HG03196 (cell line): ENCODE data around the gene BAZ2B.

Experiments used
- ATAC-seq: cut with Tn5 transposase; IDR thresholded peaks from one replicate; pipeline ENCODE4 v1.9.1; 2021; ENCODE audit not compliant: unreplicated experiment

BAZ2B gene

GRCh38 chr2:159615367-159616285, 722 bp downstream of the BAZ2B start:
- ATAC-seq, result peak; percentile 64

DNA sequence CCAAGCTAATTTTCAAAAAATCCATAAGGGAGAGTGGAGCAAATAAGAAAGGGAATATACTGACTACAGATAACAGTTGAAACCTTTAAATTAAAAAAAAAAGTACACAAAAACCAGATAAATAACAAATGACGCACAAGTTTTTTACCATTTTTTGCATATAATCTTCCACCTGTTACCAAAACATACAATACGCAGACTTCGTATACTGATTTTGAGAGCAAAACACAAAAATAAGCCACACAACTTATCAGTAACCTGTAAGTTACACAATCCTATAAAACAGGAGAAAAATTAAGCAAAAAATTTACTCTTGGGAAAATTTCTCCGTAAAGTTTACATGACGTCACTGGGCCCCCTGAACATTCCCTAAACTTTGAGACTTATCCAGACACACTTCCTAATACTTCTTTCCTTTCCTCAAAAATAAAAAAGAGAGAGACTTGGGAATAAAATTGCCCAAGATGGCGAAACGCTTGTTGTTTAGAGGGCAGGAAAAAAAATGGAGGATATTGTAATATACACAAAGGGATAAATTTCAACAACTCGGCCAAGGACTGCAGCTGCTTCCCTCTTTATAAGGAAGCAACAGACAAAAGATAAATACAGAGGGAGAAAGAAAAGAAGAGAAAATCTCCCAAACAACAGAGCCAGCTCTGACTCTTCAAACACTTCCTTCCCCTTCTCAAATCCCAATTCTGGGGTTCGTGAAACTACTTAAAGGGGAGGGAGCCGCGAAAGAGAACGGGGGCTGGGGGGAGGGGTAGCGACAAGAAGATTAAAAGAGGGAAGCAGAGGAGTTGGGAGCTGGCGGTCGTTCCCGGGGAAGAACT, 1.6 kb downstream of the BAZ2B start:
- ATAC-seq, result no peak

DNA sequence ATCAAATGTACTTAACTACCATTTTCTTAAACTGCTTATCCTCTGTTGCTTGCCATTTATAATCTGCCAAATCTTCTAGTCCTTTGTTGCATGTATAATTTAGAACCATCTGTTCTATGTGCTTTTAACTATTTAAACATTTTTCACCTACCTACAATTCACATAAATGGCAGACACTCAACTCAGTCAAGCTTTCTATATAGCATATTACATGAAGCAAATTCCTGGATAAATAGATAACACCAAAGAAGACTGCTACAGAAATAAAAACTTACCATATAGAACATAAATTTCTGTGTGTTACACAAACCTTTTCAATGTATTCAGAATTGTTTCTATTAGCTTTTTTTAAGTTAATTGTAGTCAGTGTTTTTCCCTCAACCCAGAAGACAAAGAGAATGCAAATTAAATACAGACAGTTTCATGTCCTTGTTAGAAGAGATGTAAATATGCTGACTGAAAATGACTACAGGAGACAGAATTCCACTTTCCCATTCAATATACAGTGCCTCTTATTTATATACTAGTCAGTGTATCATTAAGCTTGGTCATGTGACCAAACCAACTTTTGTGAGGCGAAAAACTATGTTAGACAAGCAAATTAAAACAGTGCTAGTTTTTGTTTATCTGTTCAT, 2.6 kb downstream of the BAZ2B start:
- ATAC-seq, result no peak

- no peak for ATAC-seq
These were observed 3.3 kb downstream of the BAZ2B start for GRCh38 chr2:159613091-159613490.

DNA sequence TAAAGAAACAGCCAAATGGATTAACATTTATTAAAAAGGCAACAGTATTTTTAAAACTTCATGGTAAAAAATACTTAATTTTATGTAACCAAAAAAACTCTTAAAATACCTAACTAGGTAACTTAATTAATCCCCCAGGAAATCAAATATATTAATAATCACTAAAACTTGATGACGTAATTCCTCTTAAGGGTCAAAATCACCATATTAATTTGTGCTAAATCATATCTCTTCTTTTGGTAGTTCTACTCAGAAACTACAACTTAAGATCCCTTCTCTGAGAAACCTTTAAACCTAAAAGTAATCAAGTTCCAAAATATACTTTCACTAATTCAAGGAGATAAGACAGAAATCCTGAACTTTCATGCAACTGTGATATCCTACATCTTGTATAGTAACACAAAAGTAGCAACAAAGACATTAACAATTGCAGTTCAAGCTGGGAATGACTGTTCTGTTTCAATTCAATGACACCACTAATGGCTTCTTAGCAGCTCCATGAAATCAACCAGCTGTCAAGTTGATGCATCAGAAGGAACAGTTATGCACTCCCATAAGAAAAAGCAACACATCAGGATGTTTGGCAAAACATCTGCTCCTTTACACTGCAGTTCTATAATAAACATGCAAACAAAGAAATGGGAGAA, 4.0 kb downstream of the BAZ2B start:
- no peak for ATAC-seq

GRCh38 chr2:159609811-159610549, 6.4 kb downstream of the BAZ2B start:
- no peak for ATAC-seq

DNA sequence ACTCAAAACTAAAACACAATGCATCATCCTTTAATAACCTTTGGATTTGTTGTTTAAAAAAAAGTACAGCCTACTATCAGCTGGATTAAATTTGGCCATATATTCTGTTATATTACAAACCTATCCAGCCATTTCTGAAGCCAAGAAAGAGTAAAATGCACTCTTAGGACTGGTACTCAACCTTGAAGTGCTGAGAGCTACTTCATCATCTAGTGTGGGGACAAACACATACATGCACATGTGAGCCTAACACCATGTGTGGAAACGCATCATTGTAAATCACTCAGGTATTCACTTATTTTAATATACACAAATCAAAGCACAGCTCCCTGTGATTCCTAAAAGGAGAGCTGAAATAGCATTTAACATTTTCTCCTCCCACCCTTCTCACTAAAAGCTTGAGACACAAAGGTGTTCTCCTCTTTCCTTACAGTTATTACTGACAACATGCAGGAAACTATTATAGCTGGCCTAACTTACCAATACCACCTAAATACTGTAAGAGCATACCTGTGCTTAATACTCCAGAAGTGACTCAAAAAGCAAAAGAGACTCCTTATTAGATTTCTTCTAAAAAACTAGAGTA, 7.5 kb downstream of the BAZ2B start:
- no peak for ATAC-seq

DNA sequence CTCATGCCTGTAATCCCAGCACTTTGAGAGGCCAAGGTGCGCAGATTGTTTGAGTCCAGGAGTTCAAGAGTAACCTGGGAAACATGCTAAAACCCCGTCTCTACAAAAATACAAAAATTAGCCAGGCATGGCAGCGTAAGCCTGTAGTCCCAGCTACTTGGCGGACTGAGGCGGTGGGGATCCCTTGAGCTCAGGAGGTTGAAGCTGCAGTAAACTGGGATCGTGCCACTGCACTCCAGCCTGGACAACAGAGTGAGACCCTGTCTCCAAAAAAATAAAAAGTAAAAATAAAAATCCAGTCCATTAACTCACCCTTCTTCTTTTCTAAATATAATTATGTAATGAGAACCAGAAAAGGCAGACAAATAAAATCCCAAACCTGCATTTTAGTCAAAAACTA, 8.2 kb downstream of the BAZ2B start:
- ATAC-seq, result no peak

DNA sequence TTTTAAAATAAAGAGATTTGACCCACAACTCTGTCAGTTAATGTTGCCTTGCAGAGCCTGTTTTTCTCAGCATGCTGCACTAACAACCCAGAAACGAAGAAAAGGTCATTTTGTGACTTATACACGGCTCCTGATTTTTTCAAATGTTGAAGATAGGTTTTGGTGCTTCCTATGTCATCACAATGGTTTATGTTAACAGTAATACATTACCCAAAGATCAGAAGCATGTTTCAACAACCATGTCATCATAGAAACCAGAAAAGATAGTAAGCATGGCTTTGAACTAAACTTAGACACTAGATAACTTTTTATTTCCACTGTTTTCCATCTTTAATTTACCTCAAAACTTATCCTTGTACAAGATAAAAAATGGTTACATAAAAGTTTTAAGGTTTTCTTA, 10.1 kb downstream of the BAZ2B start:
- ATAC-seq, result no peak

GRCh38 chr2:159605441-159606178, 10.7 kb downstream of the BAZ2B start:
- no peak for ATAC-seq

- no peak for ATAC-seq
These were observed 12.2 kb downstream of the BAZ2B start for GRCh38 chr2:159604159-159604558.

- no peak for ATAC-seq
These were observed 15.6 kb downstream of the BAZ2B start for GRCh38 chr2:159600752-159601151.

GRCh38 chr2:159595410-159596046, 20.8 kb downstream of the BAZ2B start:
- no peak for ATAC-seq

DNA sequence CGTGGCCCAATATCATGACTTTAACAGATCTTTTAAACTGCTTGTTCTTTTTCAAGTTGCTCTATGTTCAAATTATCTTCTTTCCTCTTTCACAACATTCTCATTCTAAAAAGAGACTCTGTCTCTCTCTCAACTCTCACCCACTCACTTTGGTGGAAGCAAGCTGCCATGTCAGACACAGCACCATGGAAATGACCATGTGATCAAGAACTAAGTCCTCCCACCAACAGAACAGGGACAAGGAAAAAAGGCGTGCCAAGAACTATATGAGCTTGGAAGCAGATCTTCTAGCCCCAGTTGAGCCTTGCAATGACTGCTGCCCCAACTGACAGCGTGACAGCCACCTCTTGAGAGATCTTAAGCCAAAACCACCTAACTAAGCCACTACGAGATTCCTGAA, 23.9 kb downstream of the BAZ2B start:
- no peak for ATAC-seq

GRCh38 chr2:159591221-159591620, 25.1 kb downstream of the BAZ2B start:
- ATAC-seq, result no peak

DNA sequence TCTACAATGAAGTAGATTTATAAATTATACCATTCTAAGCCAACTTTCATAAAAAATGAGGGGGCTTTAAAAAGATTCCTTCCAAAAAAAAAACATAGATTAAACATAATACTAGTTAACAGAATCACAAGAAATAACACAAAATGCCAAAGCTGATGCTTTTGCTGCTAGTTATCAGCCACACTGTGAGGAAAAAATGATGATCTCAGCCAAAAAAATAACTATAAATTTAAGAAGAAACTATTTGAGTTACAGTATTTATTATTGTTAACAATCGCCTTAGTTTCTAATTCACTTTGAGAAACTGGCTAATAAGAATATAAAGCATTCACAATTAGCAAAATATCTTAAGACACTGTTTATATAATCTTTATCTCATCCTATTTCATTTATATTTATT, 27.1 kb downstream of the BAZ2B start:
- no peak for ATAC-seq

- ATAC-seq, result no peak
These were observed 30.3 kb downstream of the BAZ2B start for GRCh38 chr2:159586034-159586433.

GRCh38 chr2:159585622-159586021, 30.7 kb downstream of the BAZ2B start:
- ATAC-seq, result no peak

- no peak for ATAC-seq
These were observed 31.6 kb downstream of the BAZ2B start for GRCh38 chr2:159584796-159585195.
